ENCODE data around the gene NECTIN2.

- TF ChIP-seq CTCF (IDR thresholded peaks at IDR 0.05) = no peak
- TF ChIP-seq POLR2AphosphoS5 (IDR thresholded peaks at IDR 0.05) = no peak
- TF ChIP-seq POLR2A (IDR thresholded peaks at IDR 0.05) = no peak
Observed at GRCh38 chr19:44875666-44876451, 29.8 kb downstream of the NECTIN2 start.

Data from prostate gland (tissue), 2 donors.